Kidney (tissue), 14 donors: ENCODE measurements around the gene INKA1. TPM values are rescaled to one million over a fixed set of nuclear protein-coding genes. Genes with fewer than 3 reads are reported as not detected.

Experiments used
- DNase-seq, 5 donors: peaks; one replicate each; pipeline ENCODE4 v3.0.0-alpha.2; 2013 to 2020
- FAIRE-seq: peaks from 2 replicates; lab custom pipeline; 2012; peaks lifted over from hg19 to GRCh38; lab: Jason Lieb, UNC
- H3K27ac ChIP-seq, 2 donors: one replicate each; pipeline ENCODE4 v1.7.0; 2013; ENCODE audit warnings: low read depth in 2 of 2, low read length in 2 of 2, inconsistent platforms in 1 of 2
- H3K27me3 ChIP-seq: one replicate; pipeline ENCODE4 v1.7.1; 2013; ENCODE audit warnings: low read length, inconsistent platforms; ENCODE audit not compliant: control insufficient read depth, insufficient read depth
- H3K36me3 ChIP-seq, 3 donors: one replicate each; pipeline versions ENCODE4 v1.7.0 to v1.7.1; 2013; ENCODE audit warnings: low read length in 3 of 3, control low read depth in 1 of 3, inconsistent platforms in 1 of 3; ENCODE audit not compliant: insufficient read depth in 3 of 3, control insufficient read depth in 2 of 3
- H3K4me1 ChIP-seq, 3 donors: one replicate each; pipeline versions ENCODE4 v1.7.0 to v1.7.1; 2013; ENCODE audit warnings: low read length in 3 of 3, inconsistent platforms in 1 of 3, low read depth in 1 of 3; ENCODE audit not compliant: control insufficient read depth in 2 of 3, insufficient read depth in 2 of 3
- H3K4me3 ChIP-seq, 3 donors: one replicate each; pipeline versions ENCODE4 v1.7.0 to v1.8.1; 2013; ENCODE audit warnings: low read length in 3 of 3, control low read depth in 1 of 3, inconsistent platforms in 1 of 3
- H3K9ac ChIP-seq, 3 donors: one replicate each; pipeline versions ENCODE4 v1.7.0 to v1.7.1; 2013; ENCODE audit warnings: low read length in 3 of 3, control low read depth in 1 of 3, inconsistent platforms in 1 of 3
- H3K9me3 ChIP-seq, 3 donors: one replicate each; pipeline versions ENCODE4 v1.7.0 to v1.7.1; 2013; ENCODE audit warnings: low read length in 3 of 3, control low read depth in 1 of 3, inconsistent platforms in 1 of 3; ENCODE audit not compliant: control insufficient read depth in 2 of 3, insufficient read depth in 1 of 3
- intact Hi-C: fragments of 100-400 bp; cut with DNase I; formaldehyde crosslinking; loops from one replicate; pipeline ENCODE4 v1.11.1; 2022
- polyA plus RNA-seq: library from polyadenylated mRNA; stranded (reverse); fragments of 350-450 nt; fragmentation: Illumina TruSeq; extraction: RNeasy Lipid Tissue Mini Kit (QIAGEN cat#74804); gene quantifications from one replicate; pipeline ENCODE4 v1.2.3, GENCODE V29; 2014; ENCODE audit warnings: low read depth, low replicate concordance; ENCODE audit not compliant: insufficient read depth
- total RNA-seq: library from RNA; stranded (reverse); fragmentation: NEBNext Ultra II Directional; extraction: Animal tissue kit (Norgen Biotek cat#: 25700); gene quantifications from one replicate; pipeline ENCODE4 v1.2.1, GENCODE V29; 2021
- TF ChIP-seq, protein P1 (sequence below): IDR thresholded peaks from 3 replicates; pipeline ENCODE4 v1.5.1; 2012; ENCODE audit warnings: mild to moderate bottlenecking, moderate library complexity, borderline replicate concordance; ENCODE audit not compliant: insufficient read depth; ENCODE audit errors: extremely low read depth
- donor health status: control.
- donor health status: control.
- donor health status: control.
- donor health status: control.
- donor health status: control.
- donor health status: DM: yes; HTN: yes; CAD: no.
- donor health status: Normal renal cell carcinoma (clear cell type).

INKA1 gene
- total and polyA plus RNA-seq, 2 donors from 2014 or later = 6.3 to 9.1 TPM

DNA sequence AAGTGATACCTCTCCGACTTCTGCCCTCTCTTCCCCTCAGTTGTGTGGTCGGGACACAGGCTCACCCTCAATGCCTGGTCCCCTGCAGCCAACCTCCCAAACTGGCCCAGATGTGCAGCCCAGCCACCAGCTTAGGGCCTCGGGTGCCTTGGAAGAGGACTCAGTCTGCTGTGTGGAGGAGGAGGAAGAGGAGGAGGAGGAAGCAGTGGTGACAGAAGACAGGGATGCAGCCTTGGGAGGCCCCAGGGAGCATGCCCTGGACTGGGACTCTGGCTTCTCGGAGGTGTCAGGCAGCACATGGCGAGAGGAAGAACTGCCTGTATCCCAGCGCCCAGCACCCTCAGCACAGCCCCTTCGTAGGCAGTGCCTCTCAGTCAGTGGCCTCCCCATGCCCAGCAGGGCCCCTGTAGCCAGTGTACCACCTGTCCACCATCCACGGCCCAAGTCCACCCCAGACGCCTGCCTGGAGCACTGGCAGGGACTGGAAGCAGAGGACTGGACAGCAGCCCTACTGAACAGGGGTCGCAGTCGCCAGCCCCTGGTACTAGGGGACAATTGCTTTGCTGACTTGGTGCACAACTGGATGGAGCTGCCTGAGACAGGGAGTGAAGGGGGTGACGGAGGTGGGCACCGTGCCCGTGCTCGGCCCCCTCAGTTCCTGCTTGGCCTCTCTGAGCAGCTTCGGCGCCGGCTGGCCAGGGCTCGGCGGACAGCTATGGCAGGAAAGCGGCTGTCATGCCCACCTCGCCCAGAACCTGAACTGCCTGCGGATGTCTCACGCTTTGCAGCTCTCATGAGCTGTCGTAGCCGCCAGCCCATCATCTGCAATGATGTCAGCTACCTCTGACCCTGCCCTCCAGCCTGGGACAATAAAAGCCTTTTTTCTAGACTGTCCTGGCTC is 1.3 kb downstream of the INKA1 start:
- Histone ChIP-seq H3K9ac (no peak overlapping the region), H3K27ac (peak overlapping the region; percentile 57 to 95), H3K4me3 (peak overlapping the region; percentile 49 to 91 (median 55)), H3K9me3 (no peaks in the 10 kb centered on the region), H3K36me3 (peaks cover 0 to 4% (median 0%) of the 10 kb centered on the region in 3 donors), H3K4me1 (peaks cover 4 to 52% (median 4%) of the 10 kb centered on the region in 3 donors), H3K27me3 (no peaks in the 10 kb centered on the region)
- FAIRE-seq (no peak), DNase-seq (peak in 2 of 5 donors; percentile 18 to 82)
- TF ChIP-seq, protein P1, sequence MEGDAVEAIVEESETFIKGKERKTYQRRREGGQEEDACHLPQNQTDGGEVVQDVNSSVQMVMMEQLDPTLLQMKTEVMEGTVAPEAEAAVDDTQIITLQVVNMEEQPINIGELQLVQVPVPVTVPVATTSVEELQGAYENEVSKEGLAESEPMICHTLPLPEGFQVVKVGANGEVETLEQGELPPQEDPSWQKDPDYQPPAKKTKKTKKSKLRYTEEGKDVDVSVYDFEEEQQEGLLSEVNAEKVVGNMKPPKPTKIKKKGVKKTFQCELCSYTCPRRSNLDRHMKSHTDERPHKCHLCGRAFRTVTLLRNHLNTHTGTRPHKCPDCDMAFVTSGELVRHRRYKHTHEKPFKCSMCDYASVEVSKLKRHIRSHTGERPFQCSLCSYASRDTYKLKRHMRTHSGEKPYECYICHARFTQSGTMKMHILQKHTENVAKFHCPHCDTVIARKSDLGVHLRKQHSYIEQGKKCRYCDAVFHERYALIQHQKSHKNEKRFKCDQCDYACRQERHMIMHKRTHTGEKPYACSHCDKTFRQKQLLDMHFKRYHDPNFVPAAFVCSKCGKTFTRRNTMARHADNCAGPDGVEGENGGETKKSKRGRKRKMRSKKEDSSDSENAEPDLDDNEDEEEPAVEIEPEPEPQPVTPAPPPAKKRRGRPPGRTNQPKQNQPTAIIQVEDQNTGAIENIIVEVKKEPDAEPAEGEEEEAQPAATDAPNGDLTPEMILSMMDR = no peak
- intact Hi-C loops = no loop called here

DNA sequence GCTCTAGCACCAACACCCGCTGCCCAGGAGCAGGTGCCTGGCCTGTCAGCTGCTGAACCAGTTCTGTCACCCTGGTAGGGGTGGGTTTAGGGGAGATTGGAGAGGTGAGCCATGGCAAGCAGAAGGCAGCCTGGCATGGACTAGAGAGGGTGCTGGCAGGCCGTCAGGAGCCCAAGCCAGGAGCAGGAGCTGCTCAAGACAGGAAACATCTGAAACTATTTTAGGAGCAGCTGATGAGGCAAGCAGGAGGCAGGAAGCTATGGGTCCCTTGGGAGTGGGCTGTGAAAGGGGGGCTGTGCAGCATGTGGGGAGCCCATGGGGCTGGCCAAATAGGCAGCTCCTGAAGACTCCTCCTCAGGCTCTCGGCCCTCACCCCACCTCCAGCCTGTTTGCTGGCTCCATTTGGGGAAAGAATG is 2.3 kb downstream of the INKA1 start:
- Histone ChIP-seq H3K9ac (peak overlapping the region in 1 of 3 donors; percentile 12), H3K9me3 (no peaks in the 10 kb centered on the region), H3K27me3 (no peaks in the 10 kb centered on the region), H3K4me3 (peak overlapping the region in 1 of 3 donors; percentile 32), H3K36me3 (peaks cover 0 to 13% (median 0%) of the 10 kb centered on the region in 3 donors), H3K4me1 (peaks cover 4 to 52% (median 4%) of the 10 kb centered on the region in 3 donors), H3K27ac (peak overlapping the region; percentile 86 to 95)
- TF ChIP-seq, protein P1 = no peak
- FAIRE-seq (no peak), DNase-seq (peak; percentile 75 to 95 (median 78))
- intact Hi-C loops = no loop called here

DNA sequence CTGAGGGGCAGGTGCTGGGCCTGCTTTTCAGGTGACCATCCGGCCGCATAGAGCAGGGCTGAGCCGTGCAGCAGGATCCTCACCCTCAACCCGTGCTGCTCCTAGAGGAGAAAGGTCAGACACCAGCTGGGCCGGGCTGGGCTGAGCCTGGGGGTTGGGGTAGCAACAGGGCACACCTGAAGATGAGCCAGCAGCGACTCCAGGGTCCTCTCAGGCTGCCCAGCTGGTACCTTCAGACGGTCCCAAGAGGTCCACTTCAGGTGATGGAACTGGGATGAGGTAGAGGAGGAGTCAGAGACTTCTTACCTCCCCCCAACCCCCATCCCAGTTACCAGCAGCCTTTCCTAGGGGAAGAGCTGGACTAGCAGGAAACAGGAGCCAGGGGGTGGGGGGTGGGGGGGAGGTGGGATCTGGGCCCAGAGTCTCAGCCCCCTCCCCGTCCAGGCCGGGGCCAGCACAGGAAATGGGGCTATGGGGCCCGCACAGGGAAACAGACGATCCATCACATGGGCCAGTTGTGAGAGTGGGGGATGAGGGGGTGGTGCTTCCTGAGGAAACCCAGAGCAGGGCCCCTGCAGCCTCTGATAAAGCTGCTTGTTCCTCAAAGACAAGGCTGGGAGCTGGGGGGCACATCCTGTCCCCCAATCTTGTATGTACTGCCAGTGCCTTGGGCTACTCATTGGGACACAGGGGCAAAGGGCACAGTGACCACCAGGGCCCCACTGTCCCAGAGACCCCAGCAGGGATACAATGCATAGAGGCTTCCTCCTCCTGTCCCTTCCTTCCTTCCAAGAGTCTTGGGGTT is 3.0 kb downstream of the INKA1 start:
- Histone ChIP-seq H3K36me3 (peaks cover 0 to 13% (median 3%) of the 10 kb centered on the region in 3 donors), H3K9ac (peak overlapping the region in 1 of 3 donors; percentile 12), H3K27ac (peak overlapping the region; percentile 86 to 95), H3K27me3 (no peaks in the 10 kb centered on the region), H3K9me3 (no peaks in the 10 kb centered on the region), H3K4me1 (peaks cover 4 to 52% (median 4%) of the 10 kb centered on the region in 3 donors), H3K4me3 (peak overlapping the region in 1 of 3 donors; percentile 32)
- intact Hi-C loops = no loop called here
- DNase-seq (peak; percentile 83 to 96 (median 86)), FAIRE-seq (no peak)
- TF ChIP-seq, protein P1 = no peak
